HG03196 (cell line): Measurements from ENCODE around the gene PLCB1.
A peak's percentile ranks its signal among the peaks of the same experiment; 100 is the strongest.
"Not testable (repeated sequence)": the region's sequence is repeated elsewhere in the genome, so short reads cannot be mapped to it uniquely, and the experiment has no call there.

Experiments used
- ATAC-seq: cut with Tn5 transposase; IDR thresholded peaks from one replicate; pipeline ENCODE4 v1.9.1; 2021; ENCODE audit not compliant: unreplicated experiment

The PLCB1 gene

DNA sequence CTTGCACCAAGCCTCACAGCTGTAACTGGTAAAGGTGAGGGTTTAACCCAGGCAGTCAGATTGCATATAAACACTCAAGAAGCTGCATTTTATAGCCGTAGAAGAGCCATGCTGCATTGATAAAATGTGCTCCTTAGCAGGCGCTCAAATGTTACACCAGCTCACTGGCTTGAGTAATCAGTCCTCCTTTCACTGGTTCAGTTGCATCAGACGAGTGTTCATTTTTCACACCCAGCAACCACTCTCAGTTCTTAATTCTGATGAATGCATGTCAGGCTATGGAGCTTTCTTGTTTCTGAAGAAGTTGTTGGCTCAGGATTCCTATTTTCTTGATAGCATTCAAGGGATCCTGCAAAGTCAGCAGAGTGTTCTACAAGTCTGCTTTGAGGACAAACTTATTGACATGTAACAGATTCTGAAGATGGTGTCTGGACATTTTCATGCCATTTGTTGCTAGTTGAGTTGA lies 198.3 kb downstream of the PLCB1 start:
- ATAC-seq: no peak

DNA sequence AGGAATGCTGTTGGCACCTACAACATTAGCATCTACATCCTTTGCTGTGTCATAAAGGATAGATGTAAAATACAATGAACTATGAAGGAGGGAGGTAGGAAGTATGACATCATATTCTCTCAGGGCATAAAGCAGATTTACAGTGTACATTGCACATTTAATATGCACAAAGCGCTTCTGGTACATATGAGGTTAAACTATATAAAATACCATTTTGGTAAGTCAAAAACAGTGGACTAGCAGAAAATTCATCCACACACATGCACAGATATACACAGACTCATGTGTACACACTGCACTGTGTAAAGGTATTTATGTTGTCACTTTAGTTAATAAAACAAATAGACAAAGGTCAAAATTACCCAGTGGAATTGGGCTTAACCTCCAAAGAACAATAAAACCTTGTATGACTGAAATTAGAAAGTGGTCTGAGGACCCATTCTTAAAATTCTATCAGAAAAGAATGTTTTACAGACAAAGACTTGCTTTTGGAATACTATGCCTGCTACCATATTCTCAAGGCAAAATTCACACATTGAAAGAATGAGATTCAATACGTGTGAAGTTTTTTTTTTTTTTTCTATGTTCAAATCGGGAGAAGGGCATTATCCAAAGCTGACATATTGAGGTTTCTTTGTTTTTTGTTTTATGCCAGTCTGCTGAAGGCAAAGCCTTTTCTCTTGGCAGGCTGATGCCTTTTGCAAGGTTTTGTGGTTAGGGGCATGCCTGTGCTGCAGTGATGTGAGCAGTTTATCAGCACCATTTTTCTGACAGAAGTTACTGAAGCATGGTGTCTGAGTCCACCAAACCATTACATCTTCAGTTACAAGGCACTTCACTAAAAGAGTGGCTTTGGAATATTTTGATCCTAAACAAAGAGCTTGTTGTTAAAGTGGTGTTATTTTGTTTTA lies 199.0 kb downstream of the PLCB1 start:
- no peak for ATAC-seq

DNA sequence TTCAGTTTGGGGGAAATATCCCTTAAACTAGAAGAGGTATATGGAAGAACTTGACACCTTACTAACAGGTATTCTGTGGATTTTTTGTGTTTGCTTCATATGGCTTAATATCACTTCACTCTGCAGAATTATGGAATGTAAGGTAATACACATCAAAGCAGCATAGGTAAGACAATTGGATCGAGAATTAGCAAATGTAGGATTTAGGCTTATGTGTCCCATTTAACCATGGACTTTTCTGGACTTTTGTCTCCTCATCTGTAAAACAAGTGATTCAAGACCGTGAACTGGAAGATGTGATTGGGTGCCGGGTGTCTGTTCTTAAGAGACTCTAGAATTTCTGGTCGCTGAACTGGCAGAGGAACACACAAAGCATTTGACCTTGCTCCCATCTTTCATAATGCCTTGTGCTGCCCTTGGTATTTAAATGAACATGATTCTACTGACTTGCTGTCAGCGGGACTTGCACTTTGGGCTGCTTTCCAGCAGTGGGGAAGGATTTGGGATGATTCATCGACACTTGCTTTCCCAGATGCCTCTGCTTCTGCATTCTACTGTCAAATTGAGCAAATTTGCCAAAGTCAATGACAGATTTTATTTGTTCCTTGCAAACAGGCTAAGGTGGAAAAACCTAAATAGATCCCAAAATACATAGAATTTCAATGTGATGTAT lies 199.8 kb downstream of the PLCB1 start:
- ATAC-seq: no peak

DNA sequence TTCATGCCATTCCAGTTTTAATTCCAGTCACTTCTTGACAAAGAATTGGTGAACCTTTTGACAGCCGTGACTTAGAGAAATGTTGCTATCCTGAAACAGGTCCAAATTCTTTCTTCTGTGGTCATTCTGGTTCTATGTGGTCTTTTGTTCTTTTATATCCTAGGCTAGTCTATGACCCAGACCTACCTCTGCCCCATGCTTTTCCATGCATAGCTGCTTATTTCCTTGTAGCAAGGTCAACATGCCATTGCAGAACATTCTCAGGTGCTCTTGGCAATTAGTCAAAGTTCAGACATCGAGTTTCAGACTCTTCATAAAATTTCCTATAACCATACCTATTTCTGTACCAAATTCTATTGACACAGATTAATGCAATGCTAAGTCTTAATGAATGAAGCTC lies 202.6 kb downstream of the PLCB1 start:
- ATAC-seq: no peak

DNA sequence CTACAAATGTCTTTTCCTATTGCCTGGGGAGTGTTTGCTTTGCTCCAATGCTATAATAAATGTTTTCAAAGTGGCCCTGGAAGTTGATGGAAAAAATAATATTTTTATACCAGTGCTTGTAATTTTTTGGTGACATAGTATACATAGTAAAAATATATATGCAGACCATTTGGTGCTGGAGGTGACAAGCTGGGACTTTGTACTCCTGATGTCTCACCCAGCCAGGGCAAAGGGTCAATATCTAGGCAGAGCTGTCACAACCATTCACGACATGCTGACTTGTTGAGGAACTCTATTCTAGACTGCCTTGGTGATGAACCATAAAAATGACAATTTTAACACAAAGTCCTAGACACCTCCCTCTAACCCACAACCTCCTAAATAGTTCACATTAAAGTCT lies 203.0 kb downstream of the PLCB1 start:
- ATAC-seq: no peak

DNA sequence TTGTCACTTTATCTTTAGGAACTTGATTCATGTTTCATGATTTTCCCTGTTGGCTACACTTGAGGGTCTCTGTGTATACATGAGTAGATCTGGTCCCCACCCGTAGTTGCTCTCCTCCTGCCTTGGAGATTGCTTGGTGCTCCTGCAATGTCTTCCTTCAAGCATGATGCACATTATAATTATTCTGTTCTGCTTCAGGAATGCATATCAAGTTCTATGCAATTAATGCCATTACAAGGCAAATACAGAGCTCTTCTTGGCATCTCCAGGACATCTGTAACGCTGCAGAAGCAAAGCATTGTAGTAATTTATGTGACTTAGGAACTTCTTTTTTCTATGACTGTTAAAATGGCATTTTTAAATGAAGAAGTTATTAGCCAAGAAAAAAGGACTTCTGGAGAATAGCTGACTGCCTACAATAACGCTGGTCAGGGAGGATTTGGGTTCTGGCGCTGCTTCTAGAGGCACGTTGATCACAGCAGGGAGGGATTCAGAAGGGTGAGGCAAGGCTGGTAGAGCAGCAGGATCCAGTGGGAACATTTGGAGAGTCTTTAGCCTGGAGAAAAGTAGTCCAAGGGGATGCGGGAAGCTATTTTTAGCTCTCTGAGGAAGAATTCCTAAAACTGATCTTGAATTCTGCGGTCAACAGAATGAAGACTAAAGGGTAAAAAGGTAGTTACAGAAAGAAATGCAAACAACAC lies 203.6 kb downstream of the PLCB1 start:
- ATAC-seq: no peak

DNA sequence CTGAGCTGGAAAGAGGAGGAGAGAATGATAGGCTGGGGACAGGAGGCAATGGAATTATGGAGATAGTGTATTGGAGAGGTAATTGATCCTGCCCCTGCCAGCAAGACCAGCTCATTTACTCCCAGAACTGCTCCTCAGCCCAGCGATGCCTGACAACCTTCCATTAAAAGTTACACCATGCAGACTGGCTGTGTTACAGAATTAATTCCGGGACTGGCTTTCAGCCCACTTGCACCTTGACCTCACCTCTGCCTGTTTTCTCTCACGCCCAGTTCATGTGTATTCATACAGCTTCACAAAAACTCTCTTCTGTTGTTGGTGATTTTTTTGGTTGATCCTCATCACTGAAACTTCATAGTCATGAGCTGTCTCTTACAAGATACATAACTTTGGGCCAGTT lies 207.3 kb downstream of the PLCB1 start:
- no peak for ATAC-seq

DNA sequence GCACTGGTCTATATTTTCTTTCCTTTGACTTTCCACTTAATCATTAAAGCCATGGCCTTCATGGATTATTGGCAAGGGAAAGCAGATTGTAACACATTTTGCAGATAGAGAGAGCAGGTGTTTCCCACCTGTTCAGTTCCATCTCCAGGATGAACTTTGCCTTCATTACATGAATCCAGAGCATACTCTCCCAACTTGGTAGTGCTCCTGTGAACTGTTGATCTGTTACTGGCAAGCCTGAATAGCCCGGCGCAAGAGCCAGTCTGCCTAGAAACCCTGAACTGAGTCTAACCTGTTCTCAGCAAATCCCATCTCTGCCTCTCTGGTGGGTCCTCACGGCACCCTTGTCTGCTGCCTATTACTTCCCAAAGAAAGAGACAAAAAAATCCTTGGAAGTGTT lies 210.3 kb downstream of the PLCB1 start:
- no peak for ATAC-seq

DNA sequence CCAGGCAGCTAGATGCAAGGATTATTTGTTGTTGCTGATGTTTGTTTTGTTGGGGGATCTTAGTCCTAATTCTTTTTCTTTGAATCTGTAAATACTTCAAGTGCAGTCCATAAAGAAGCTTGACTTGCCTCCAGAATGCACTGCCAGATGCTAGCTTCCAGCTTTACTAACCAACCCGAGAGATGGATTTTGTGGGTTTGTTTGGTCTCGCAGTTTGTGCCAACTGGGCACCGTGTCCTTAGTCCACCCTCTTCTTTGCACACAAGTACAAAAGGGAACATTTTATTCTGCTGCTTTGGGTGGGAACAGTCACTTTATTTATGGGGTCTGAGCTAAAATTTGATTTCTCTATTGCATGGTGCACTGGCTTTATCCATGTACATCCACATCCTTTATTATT lies 212.0 kb downstream of the PLCB1 start:
- no peak for ATAC-seq

DNA sequence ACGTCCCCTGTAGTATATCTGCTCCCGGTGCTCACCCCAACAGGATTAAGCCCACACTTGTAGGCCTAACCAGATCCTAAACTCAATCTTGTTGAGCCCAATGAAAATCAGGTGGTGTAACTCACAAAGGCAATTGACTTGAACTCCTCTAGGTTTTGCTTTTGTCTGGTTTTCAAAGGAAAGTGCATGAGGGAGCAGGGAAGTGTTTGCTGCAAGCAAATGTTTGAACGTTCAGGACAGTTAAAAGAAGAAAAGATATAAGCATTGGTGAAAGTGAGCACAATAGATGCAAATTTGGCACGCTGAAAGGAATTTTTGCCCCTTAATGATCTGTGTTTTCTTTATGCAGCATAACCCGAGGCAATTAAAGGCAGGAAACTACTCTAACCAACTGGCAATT lies 212.6 kb downstream of the PLCB1 start:
- ATAC-seq: no peak

DNA sequence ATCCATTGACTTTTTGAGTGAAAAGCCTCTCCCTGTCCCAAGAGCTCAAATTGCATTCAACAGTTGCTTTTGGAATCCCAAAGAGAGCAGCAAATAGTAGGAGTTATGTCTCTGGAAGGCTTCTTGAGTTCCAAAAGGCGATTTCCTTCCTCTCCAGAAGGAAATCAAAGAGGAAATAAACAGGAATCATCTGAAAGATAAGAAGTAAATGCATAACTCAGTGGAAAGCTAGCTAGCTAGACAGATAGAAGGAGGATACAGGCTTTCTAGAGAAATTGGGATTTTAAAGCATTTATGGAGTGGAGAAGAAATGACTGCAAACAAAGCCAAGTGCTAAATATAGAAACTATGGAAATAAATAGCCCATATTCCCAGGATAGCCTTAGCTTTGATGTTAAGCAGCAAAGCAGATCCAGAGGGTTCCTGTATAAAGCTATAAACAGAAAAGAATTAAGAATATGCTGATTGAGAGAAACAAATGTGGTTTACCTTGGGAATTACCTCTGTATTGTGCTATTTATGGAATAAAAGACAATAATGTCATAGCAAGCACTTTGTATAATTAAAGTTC lies 214.7 kb downstream of the PLCB1 start:
- ATAC-seq: no peak

DNA sequence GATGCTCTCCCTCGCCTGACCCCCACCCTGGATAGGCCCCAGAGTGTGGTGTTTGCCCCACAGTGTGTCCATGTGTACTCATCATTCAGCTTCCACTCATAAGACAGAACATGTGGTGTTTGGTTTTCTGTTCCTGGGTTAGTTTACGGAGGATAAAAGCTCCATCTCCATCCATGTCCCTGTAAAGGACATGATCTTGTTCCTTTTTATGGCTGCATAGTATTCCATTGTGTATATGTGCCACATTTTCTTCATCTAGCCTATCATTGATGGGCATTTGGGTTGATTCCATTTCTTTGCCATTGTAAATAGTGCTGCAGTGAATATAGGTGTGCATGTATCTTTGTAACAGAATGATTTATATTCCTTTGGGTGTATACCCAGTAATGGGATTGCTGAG lies 218.2 kb downstream of the PLCB1 start:
- not testable (repeated sequence) for ATAC-seq

DNA sequence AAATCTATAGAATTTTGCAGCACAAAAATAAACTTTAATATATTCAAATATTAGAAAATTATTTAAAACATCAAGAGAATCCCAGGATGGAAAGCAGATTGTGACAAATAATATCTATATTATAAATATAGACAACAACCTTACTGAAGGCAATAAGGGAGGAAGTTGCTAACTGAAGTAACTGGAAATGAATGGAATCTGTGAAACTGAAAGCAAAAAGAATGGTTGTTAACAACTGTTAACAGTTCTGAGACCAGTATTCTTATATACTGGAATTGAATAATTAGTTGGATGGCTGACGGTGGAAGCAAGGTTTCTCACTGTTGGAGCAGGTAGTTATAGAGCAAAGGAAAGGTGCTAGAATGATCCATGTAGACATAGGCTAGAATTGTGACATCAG lies 220.4 kb downstream of the PLCB1 start:
- ATAC-seq: no peak

DNA sequence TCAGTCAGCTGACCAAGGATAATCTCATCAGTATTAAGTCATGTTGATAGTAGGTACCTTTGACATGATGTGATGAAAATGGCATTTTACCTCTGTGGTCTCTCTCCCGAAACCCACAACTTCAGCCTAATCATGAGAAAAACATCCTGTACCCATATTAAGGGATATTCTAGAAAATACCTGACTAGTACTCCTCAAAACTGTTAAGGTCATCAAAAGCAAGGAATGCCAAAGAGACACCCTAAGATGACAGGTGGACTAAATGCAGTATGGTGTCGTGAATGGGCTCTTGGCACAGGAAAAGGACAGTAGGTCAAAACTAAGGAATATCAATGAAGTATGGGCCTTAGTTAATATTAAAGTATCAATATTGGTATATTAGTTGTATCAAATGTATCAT lies 221.4 kb downstream of the PLCB1 start:
- ATAC-seq: no peak

DNA sequence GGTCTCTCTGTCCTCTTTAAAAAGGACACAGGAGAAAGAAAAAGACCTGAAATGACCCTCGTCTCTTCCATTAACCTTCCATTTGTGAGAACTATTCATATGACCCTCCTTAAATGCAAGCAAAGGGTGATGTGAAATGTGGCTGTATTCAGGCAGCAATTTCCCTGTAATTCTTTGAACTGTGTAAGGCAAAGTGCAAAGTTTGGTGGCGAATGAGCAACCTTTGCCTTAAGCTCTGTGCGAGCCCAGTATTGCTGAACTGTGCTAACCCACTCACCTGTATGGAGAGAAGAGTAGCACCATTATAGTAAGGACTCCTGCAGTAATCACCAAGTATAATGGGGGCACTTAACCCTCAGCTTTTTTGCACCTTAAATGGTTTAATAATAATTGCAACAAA lies 223.4 kb downstream of the PLCB1 start:
- no peak for ATAC-seq

DNA sequence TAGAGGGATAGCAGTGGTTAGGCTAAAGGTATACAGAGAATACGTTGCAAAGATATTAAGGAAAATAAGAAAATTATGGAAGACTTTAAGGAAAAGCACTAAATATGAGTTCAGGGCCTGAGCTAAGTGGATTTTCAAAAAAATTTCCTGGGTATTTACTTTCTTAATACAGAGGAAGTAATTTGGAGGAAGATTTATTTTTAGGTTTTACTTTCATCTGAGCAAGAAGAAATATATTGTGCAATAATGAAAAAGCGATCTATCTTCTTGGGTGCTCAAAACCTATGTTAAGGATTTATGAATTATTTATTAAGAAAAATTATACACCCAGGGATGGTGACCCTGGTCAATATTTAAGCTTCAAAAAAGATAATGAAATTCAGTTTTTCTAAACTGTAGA lies 224.7 kb downstream of the PLCB1 start:
- ATAC-seq: no peak

DNA sequence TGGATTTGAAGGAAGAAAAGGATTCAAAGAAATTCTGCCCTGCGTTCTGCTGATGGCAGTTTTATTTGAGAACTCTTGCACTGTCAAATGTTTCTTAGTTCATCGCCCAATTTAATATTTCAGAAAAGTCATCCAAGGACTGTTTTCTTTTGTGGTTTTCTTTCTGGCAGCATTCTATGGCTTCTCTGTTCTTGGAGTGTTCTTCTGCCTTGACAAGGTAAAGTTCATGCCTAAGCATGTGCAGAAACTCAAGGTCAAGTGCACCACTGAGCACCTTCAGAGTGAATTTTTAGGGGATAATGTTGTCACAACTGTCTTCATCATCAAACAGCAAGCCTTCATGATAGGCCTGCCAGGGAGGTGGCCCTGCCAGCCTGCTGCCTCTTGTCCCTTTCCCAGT lies 225.6 kb downstream of the PLCB1 start:
- ATAC-seq: no peak

DNA sequence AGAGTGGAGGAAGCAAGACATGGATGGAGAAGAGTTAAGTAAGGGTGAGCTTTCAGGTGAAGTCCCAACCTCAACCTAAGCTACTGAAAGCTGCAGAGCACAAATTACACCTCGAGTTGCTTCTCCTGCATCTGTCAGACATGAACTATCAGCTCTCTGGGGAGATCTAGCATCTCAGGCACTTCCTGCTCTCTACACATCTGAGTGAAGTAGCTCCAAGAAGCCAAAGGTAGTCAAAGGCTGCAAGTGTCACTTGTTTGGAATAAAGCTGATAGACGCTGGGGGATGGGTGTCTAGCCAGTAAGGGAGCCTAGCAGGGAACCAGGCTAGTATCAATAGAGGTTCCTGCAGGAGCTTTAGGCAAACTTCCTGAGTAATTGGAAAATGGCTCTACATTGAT lies 228.0 kb downstream of the PLCB1 start:
- no peak for ATAC-seq

DNA sequence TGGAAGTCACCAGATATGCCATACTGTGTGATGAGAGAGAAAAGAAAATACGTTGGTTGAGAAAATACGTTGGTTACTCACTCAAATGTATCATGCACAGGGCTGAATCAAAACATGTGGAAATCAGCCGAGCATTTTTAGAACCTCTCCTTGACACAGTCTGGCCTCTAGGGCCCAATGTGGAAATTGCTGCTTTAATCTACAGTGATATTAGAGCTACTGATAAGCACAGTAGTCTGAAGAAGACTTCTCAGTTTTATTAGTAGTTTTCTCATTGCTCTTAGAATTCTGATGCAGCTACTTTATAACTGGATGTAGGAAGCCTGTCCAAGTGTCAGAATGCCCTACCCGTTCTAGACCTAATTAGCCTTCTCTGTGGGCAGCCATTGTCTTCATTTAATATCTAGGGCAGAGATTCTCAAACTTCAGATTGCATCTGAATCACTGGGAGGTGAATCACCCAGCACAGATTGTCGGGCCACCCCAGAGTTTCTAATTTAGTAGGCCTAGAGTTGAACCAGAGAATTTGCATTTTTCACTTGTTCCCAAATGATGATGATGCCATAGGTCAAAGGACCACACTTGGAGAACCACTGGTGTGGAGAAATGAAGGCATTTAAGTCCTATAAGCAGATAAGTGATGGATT lies 229.1 kb downstream of the PLCB1 start:
- peak; percentile 72 for ATAC-seq

DNA sequence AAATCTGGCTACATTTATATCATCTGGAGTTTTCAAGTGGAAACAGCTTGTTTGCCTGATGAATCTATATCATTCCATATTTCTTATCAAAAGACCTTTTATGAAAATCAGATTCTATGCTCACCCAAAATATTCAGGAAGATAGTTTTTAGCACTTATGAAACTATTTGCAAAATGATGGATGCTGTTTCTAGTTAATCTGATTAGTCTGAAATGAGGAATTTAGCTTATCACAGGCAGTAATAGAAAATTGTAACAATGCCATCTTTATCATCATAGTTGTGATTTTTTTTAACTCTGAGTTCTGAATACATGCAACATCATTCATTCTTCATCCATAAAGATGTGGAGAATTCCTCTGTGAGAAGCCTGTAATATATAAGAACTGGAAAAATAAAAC lies 229.7 kb downstream of the PLCB1 start:
- ATAC-seq: no peak

DNA sequence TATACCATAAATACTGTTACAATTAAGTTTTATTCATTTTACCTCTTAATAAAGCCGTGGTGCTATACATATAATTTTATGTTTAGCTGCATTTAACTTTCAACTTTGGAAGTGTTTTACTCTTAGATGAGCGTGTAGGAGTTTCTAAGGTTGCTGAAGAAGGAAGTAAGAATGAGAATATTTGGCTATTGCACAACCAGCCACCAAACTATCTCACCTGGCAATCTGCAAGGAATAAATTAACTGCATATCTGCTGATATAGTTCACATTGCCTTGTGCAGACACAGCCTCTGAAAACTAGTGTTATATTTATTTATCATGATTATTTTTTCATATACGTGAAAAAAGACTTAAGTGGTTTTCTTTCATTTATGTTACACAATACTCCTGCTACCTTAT lies 230.4 kb downstream of the PLCB1 start:
- no peak for ATAC-seq
